ENCODE measurements around the gene POLR2I. TPM values are rescaled to one million over a fixed set of nuclear protein-coding genes. Genes with fewer than 3 reads are reported as not detected.

POLR2I gene
- total and polyA plus RNA-seq, 5 donors from 2014 or later, result 29.4 to 185 (median 156) TPM

GRCh38 chr19:36150586-36150985, 35.9 kb upstream of the POLR2I start:
- Histone ChIP-seq H3K27me3 (ENCODE audit: control insufficient read depth, insufficient read depth, low read length) (no peaks in the 10 kb centered on the region), H3K4me3 (ENCODE audit: low read depth, low read length) (no peak overlapping the region), H3K9me3 (ENCODE audit: control insufficient read depth in 2 of 2, low read length in 2 of 2) (no peaks in the 10 kb centered on the region), H3K4me1 (ENCODE audit: control insufficient read depth, insufficient read depth, low read length, poor library complexity, severe bottlenecking) (no peaks in the 10 kb centered on the region), H3K27ac (ENCODE audit: insufficient read depth, low read length, poor library complexity, severe bottlenecking) (no peak overlapping the region), H3K36me3 (ENCODE audit: control insufficient read depth, insufficient read depth, low read length) (peaks cover 45% of the 10 kb centered on the region)
- peaks cover 0 to 6% (median 5%) of the 10 kb centered on the region in 4 donors for H3K4me1 Mint-ChIP-seq
- H3K27me3 Mint-ChIP-seq, result no peaks in the 10 kb centered on the region
- H3K36me3 Mint-ChIP-seq, result peaks cover 35% of the 10 kb centered on the region
- no peaks in the 10 kb centered on the region for H3K9me3 Mint-ChIP-seq
- peak overlapping the region in 1 of 3 donors; percentile 40 for H3K27ac Mint-ChIP-seq
- ATAC-seq (ENCODE audit: low read depth in 2 of 2) (no peak), DNase-seq (no peak)
- no peak overlapping the region for H3K4me3 Mint-ChIP-seq

GRCh38 chr19:36149673-36150406, 35.2 kb upstream of the POLR2I start:
- no peak for DNase-seq
- no peak for ATAC-seq (ENCODE audit: low read depth in 2 of 2)
- peak overlapping the region; percentile 20 to 70 (median 38) for H3K27ac Mint-ChIP-seq
- H3K4me3 ChIP-seq (ENCODE audit: low read depth, low read length), result no peak overlapping the region
- peaks cover 0 to under 1% (median 0%) of the 10 kb centered on the region in 7 donors for H3K9me3 Mint-ChIP-seq
- no peak overlapping the region for H3K27ac ChIP-seq (ENCODE audit: insufficient read depth, low read length, poor library complexity, severe bottlenecking)
- H3K27me3 ChIP-seq (ENCODE audit: control insufficient read depth, insufficient read depth, low read length), result no peaks in the 10 kb centered on the region
- H3K4me1 Mint-ChIP-seq, result peaks cover 0 to 6% (median 5%) of the 10 kb centered on the region in 4 donors
- H3K36me3 Mint-ChIP-seq, result peaks cover 39% of the 10 kb centered on the region
- H3K9me3 ChIP-seq (ENCODE audit: control insufficient read depth in 2 of 2, low read length in 2 of 2), result no peaks in the 10 kb centered on the region
- no peaks in the 10 kb centered on the region for H3K27me3 Mint-ChIP-seq
- H3K4me3 Mint-ChIP-seq, result no peak overlapping the region
- H3K36me3 ChIP-seq (ENCODE audit: control insufficient read depth, insufficient read depth, low read length), result peaks cover 51% of the 10 kb centered on the region
- no peaks in the 10 kb centered on the region for H3K4me1 ChIP-seq (ENCODE audit: control insufficient read depth, insufficient read depth, low read length, poor library complexity, severe bottlenecking)

- Mint-ChIP-seq H3K27me3 (no peaks in the 10 kb centered on the region), H3K9me3 (peaks cover 0 to 4% (median 0%) of the 10 kb centered on the region in 7 donors), H3K4me1 (peaks cover 8 to 19% (median 14%) of the 10 kb centered on the region in 4 donors), H3K4me3 (no peak overlapping the region), H3K36me3 (peaks cover 45% of the 10 kb centered on the region), H3K27ac (no peak overlapping the region)
- ATAC-seq (ENCODE audit: low read depth in 2 of 2) (no peak), DNase-seq (no peak)
- H3K9me3 ChIP-seq (ENCODE audit: control insufficient read depth in 2 of 2, low read length in 2 of 2), result no peaks in the 10 kb centered on the region
- H3K27ac ChIP-seq (ENCODE audit: insufficient read depth, low read length, poor library complexity, severe bottlenecking), result no peak overlapping the region
- H3K36me3 ChIP-seq (ENCODE audit: control insufficient read depth, insufficient read depth, low read length), result peaks cover 55% of the 10 kb centered on the region
- H3K27me3 ChIP-seq (ENCODE audit: control insufficient read depth, insufficient read depth, low read length), result no peaks in the 10 kb centered on the region
- peaks cover 13% of the 10 kb centered on the region for H3K4me1 ChIP-seq (ENCODE audit: control insufficient read depth, insufficient read depth, low read length, poor library complexity, severe bottlenecking)
- no peak overlapping the region for H3K4me3 ChIP-seq (ENCODE audit: low read depth, low read length)
Measured at GRCh38 chr19:36144624-36145023, 29.9 kb upstream of the POLR2I start.

GRCh38 chr19:36142496-36142895, 27.8 kb upstream of the POLR2I start:
- H3K36me3 ChIP-seq (ENCODE audit: control insufficient read depth, insufficient read depth, low read length), result peaks cover 39% of the 10 kb centered on the region
- peak overlapping the region in 3 of 4 donors; percentile 44 to 72 (median 48) for H3K4me3 Mint-ChIP-seq
- peak overlapping the region in 1 of 3 donors; percentile 89 for H3K27ac Mint-ChIP-seq
- no peaks in the 10 kb centered on the region for H3K27me3 ChIP-seq (ENCODE audit: control insufficient read depth, insufficient read depth, low read length)
- ATAC-seq (ENCODE audit: low read depth in 2 of 2) (no peak), DNase-seq (no peak)
- H3K9me3 Mint-ChIP-seq, result peaks cover 0 to 4% (median 0%) of the 10 kb centered on the region in 7 donors
- H3K9me3 ChIP-seq (ENCODE audit: control insufficient read depth in 2 of 2, low read length in 2 of 2), result no peaks in the 10 kb centered on the region
- H3K4me3 ChIP-seq (ENCODE audit: low read depth, low read length), result no peak overlapping the region
- H3K4me1 ChIP-seq (ENCODE audit: control insufficient read depth, insufficient read depth, low read length, poor library complexity, severe bottlenecking), result peaks cover 18% of the 10 kb centered on the region
- no peaks in the 10 kb centered on the region for H3K27me3 Mint-ChIP-seq
- peaks cover 8 to 18% (median 15%) of the 10 kb centered on the region in 4 donors for H3K4me1 Mint-ChIP-seq
- H3K27ac ChIP-seq (ENCODE audit: insufficient read depth, low read length, poor library complexity, severe bottlenecking), result no peak overlapping the region
- peaks cover 34% of the 10 kb centered on the region for H3K36me3 Mint-ChIP-seq

- Mint-ChIP-seq H3K27ac (peak overlapping the region in 2 of 3 donors; percentile 31 to 91), H3K27me3 (no peaks in the 10 kb centered on the region), H3K4me1 (peaks cover 8 to 16% (median 15%) of the 10 kb centered on the region in 4 donors), H3K36me3 (peaks cover 31% of the 10 kb centered on the region), H3K9me3 (peaks cover 0 to 4% (median 0%) of the 10 kb centered on the region in 7 donors), H3K4me3 (peak overlapping the region in 2 of 4 donors; percentile 72 to 92)
- H3K36me3 ChIP-seq (ENCODE audit: control insufficient read depth, insufficient read depth, low read length), result peaks cover 37% of the 10 kb centered on the region
- peak overlapping the region; percentile 81 for H3K27ac ChIP-seq (ENCODE audit: insufficient read depth, low read length, poor library complexity, severe bottlenecking)
- H3K4me3 ChIP-seq (ENCODE audit: low read depth, low read length), result no peak overlapping the region
- no peak for ATAC-seq (ENCODE audit: low read depth in 2 of 2)
- no peaks in the 10 kb centered on the region for H3K27me3 ChIP-seq (ENCODE audit: control insufficient read depth, insufficient read depth, low read length)
- DNase-seq, result no peak
- peaks cover 18% of the 10 kb centered on the region for H3K4me1 ChIP-seq (ENCODE audit: control insufficient read depth, insufficient read depth, low read length, poor library complexity, severe bottlenecking)
- no peaks in the 10 kb centered on the region for H3K9me3 ChIP-seq (ENCODE audit: control insufficient read depth in 2 of 2, low read length in 2 of 2)
Measured at GRCh38 chr19:36142046-36142445, 27.4 kb upstream of the POLR2I start.

- H3K27ac Mint-ChIP-seq, result peak overlapping the region; percentile 81 to 95 (median 91)
- peak overlapping the region; percentile 89 to 96 (median 92) for H3K4me3 Mint-ChIP-seq
- Histone ChIP-seq H3K4me1 (ENCODE audit: control insufficient read depth, insufficient read depth, low read length, poor library complexity, severe bottlenecking) (peaks cover 18% of the 10 kb centered on the region), H3K27me3 (ENCODE audit: control insufficient read depth, insufficient read depth, low read length) (no peaks in the 10 kb centered on the region), H3K9me3 (ENCODE audit: control insufficient read depth in 2 of 2, low read length in 2 of 2) (no peaks in the 10 kb centered on the region), H3K36me3 (ENCODE audit: control insufficient read depth, insufficient read depth, low read length) (peaks cover 29% of the 10 kb centered on the region), H3K4me3 (ENCODE audit: low read depth, low read length) (peak overlapping the region; percentile 88), H3K27ac (ENCODE audit: insufficient read depth, low read length, poor library complexity, severe bottlenecking) (peak overlapping the region; percentile 81)
- no peaks in the 10 kb centered on the region for H3K27me3 Mint-ChIP-seq
- peaks cover 25% of the 10 kb centered on the region for H3K36me3 Mint-ChIP-seq
- ATAC-seq (ENCODE audit: low read depth in 2 of 2) (peak; percentile 77 to 83), DNase-seq (peak; percentile 83 to 89 (median 88))
- peaks cover 0 to 4% (median 0%) of the 10 kb centered on the region in 7 donors for H3K9me3 Mint-ChIP-seq
- peaks cover 8 to 20% (median 14%) of the 10 kb centered on the region in 4 donors for H3K4me1 Mint-ChIP-seq
Measured at GRCh38 chr19:36141039-36141927, 26.6 kb upstream of the POLR2I start.

- Histone ChIP-seq H3K4me1 (ENCODE audit: control insufficient read depth, insufficient read depth, low read length, poor library complexity, severe bottlenecking) (peaks cover 18% of the 10 kb centered on the region), H3K9me3 (ENCODE audit: control insufficient read depth in 2 of 2, low read length in 2 of 2) (no peaks in the 10 kb centered on the region), H3K27me3 (ENCODE audit: control insufficient read depth, insufficient read depth, low read length) (no peaks in the 10 kb centered on the region), H3K36me3 (ENCODE audit: control insufficient read depth, insufficient read depth, low read length) (peaks cover 21% of the 10 kb centered on the region), H3K4me3 (ENCODE audit: low read depth, low read length) (peak overlapping the region; percentile 88), H3K27ac (ENCODE audit: insufficient read depth, low read length, poor library complexity, severe bottlenecking) (peak overlapping the region; percentile 81)
- Mint-ChIP-seq H3K4me3 (peak overlapping the region; percentile 89 to 94 (median 92)), H3K4me1 (peaks cover 8 to 20% (median 14%) of the 10 kb centered on the region in 4 donors), H3K27ac (peak overlapping the region; percentile 90 to 95 (median 91)), H3K9me3 (peaks cover 0 to 4% (median 0%) of the 10 kb centered on the region in 7 donors), H3K36me3 (peaks cover 18% of the 10 kb centered on the region), H3K27me3 (no peaks in the 10 kb centered on the region)
- ATAC-seq (ENCODE audit: low read depth in 2 of 2), result peak; percentile 13 to 20
- DNase-seq, result peak in 2 of 3 donors; percentile 52 to 74
Measured at GRCh38 chr19:36140304-36141038, 25.8 kb upstream of the POLR2I start.
